Suprapubic skin (tissue), 4 donors: ENCODE measurements around the gene TFIP11. TPM values are rescaled to one million over a fixed set of nuclear protein-coding genes. Genes with fewer than 3 reads are reported as not detected.

Experiments
- DNase-seq, 2 donors: peaks; one replicate each; pipeline ENCODE4 v3.0.0-alpha.2; 2019; ENCODE audit warnings: low spot score in 2 of 2
- H3K27ac ChIP-seq: fragments of 200-600 bp; sonication (generic); one replicate; pipeline ENCODE4 v1.5.1; 2019
- H3K27me3 ChIP-seq: fragments of 200-600 bp; sonication (generic); one replicate; pipeline ENCODE4 v1.5.1; 2019
- H3K36me3 ChIP-seq: fragments of 200-600 bp; sonication (generic); one replicate; pipeline ENCODE4 v1.5.1; 2019
- H3K4me1 ChIP-seq: fragments of 200-600 bp; sonication (generic); one replicate; pipeline ENCODE4 v1.5.1; 2019
- H3K4me3 ChIP-seq: fragments of 200-600 bp; sonication (generic); one replicate; pipeline ENCODE4 v1.5.1; 2019; ENCODE audit warnings: mild to moderate bottlenecking
- H3K9me3 ChIP-seq: fragments of 200-600 bp; sonication (generic); one replicate; pipeline ENCODE4 v1.5.1; 2019
- CTCF ChIP-seq, 2 donors: fragments of 200-600 bp in 1 of 2; fragments of 450-650 bp in 1 of 2; sonication (generic) in 1 of 2; IDR thresholded peaks; one replicate each; pipeline ENCODE4 v1.5.1; 2016 to 2019; ENCODE audit warnings: antibody characterized with exemption in 2 of 2, mild to moderate bottlenecking in 1 of 2, moderate library complexity in 1 of 2
- EP300 ChIP-seq: sonication (generic); formaldehyde crosslinking; IDR thresholded peaks from one replicate; pipeline ENCODE4 v1.6.1; 2017; ENCODE audit warnings: antibody characterized with exemption
- POLR2A ChIP-seq, 2 donors: fragments of 450-650 bp; IDR thresholded peaks; one replicate each; pipeline ENCODE4 v1.6.1; 2017; ENCODE audit warnings: antibody characterized with exemption in 2 of 2, mild to moderate bottlenecking in 2 of 2, moderate library complexity in 2 of 2
- POLR2AphosphoS5 ChIP-seq, 3 donors: sonication (generic); formaldehyde crosslinking; IDR thresholded peaks; one replicate each; pipeline ENCODE4 v1.6.1; 2017; ENCODE audit warnings: antibody characterized with exemption in 3 of 3
- WGBS: methylation state at CpG from one replicate; pipeline ENCODE4 v1.1.5; 2018; 5-methylcytosine and 5-hydroxymethylcytosine counted together
- total RNA-seq, 4 donors: library from RNA; depleted of rRNA; stranded (reverse); fragments of >200 nt; gene quantifications; one replicate each; pipeline ENCODE4 v1.1.0, GENCODE V29; 2016

TFIP11 gene
- total RNA-seq, 4 donors from 2014 or later = 35.3 to 46.3 (median 37.5) TPM

- Histone ChIP-seq H3K9me3 (no peaks in the 10 kb centered on the region), H3K4me1 (peaks cover 17% of the 10 kb centered on the region), H3K27me3 (no peaks in the 10 kb centered on the region), H3K4me3 (no peak overlapping the region), H3K27ac (no peak overlapping the region), H3K36me3 (no peaks in the 10 kb centered on the region)
- TF ChIP-seq CTCF (IDR thresholded peaks at IDR 0.05) = no peak
- TF ChIP-seq EP300 = no peak
- TF ChIP-seq POLR2A (IDR thresholded peaks at IDR 0.05) = no peak
- no peak for TF ChIP-seq POLR2AphosphoS5 (IDR thresholded peaks at IDR 0.05)
- DNase-seq = no peak
- WGBS = 83% methylated on average over 11 of the region's 11 CpGs
Measured at GRCh38 chr22:26555478-26555877, 43.2 kb upstream of the TFIP11 start.

- WGBS = 76% methylated on average over 6 of the region's 6 CpGs
- no peak for TF ChIP-seq POLR2A (IDR thresholded peaks at IDR 0.05)
- no peak for TF ChIP-seq EP300
- no peak for TF ChIP-seq POLR2AphosphoS5 (IDR thresholded peaks at IDR 0.05)
- TF ChIP-seq CTCF (IDR thresholded peaks at IDR 0.05) = no peak
- Histone ChIP-seq H3K4me3 (no peak overlapping the region), H3K9me3 (no peaks in the 10 kb centered on the region), H3K27me3 (no peaks in the 10 kb centered on the region), H3K27ac (no peak overlapping the region), H3K36me3 (no peaks in the 10 kb centered on the region), H3K4me1 (peaks cover 22% of the 10 kb centered on the region)
- DNase-seq = no peak
Measured at GRCh38 chr22:26554956-26555355, 42.7 kb upstream of the TFIP11 start.

- no peak for TF ChIP-seq POLR2AphosphoS5 (IDR thresholded peaks at IDR 0.05)
- TF ChIP-seq POLR2A (IDR thresholded peaks at IDR 0.05) = no peak
- no peak for TF ChIP-seq EP300
- TF ChIP-seq CTCF (IDR thresholded peaks at IDR 0.05) = no peak
- Histone ChIP-seq H3K36me3 (no peaks in the 10 kb centered on the region), H3K9me3 (no peaks in the 10 kb centered on the region), H3K4me3 (no peak overlapping the region), H3K27ac (no peak overlapping the region), H3K27me3 (no peaks in the 10 kb centered on the region), H3K4me1 (peaks cover 34% of the 10 kb centered on the region)
- no peak for DNase-seq
- 41% methylated on average over 7 of the region's 7 CpGs for WGBS
Measured at GRCh38 chr22:26553056-26553752, 40.9 kb upstream of the TFIP11 start.

DNA sequence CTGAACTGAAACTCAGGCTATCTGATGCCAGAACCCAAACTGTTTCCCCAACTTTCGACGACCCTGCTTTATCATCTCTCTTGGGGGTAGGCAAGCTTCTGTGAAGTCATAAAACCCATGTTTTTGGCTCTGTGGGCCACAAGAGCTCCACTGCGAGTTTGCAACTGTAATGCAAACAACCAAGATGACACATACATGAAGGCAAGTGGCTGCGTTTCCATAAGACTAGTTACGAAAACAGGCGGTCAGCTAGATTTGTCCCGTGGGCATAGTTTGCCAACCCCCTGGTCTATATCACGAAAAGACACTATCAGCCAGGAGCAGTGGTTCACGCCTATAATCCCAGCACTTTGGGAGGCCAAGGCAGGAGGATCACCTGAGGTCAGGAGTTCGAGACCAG is 40.2 kb upstream of the TFIP11 start:
- H3K36me3 ChIP-seq = no peaks in the 10 kb centered on the region
- no peaks in the 10 kb centered on the region for H3K9me3 ChIP-seq
- DNase-seq = no peak
- TF ChIP-seq EP300 = no peak
- no peak for TF ChIP-seq POLR2A (IDR thresholded peaks at IDR 0.05)
- no peak for TF ChIP-seq CTCF (IDR thresholded peaks at IDR 0.05)
- TF ChIP-seq POLR2AphosphoS5 (IDR thresholded peaks at IDR 0.05) = no peak
- H3K27me3 ChIP-seq = no peaks in the 10 kb centered on the region
- WGBS = 81% methylated on average over 10 of the region's 10 CpGs
- H3K27ac ChIP-seq = no peak overlapping the region
- peaks cover 35% of the 10 kb centered on the region for H3K4me1 ChIP-seq
- no peak overlapping the region for H3K4me3 ChIP-seq

- H3K27me3 ChIP-seq = no peaks in the 10 kb centered on the region
- no peak for TF ChIP-seq POLR2A (IDR thresholded peaks at IDR 0.05)
- TF ChIP-seq CTCF (IDR thresholded peaks at IDR 0.05) = no peak
- TF ChIP-seq POLR2AphosphoS5 (IDR thresholded peaks at IDR 0.05) = no peak
- 92% methylated on average over 2 of the region's 2 CpGs for WGBS
- DNase-seq = no peak
- H3K27ac ChIP-seq = no peak overlapping the region
- H3K4me3 ChIP-seq = no peak overlapping the region
- no peaks in the 10 kb centered on the region for H3K9me3 ChIP-seq
- H3K4me1 ChIP-seq = peaks cover 42% of the 10 kb centered on the region
- no peaks in the 10 kb centered on the region for H3K36me3 ChIP-seq
Measured at GRCh38 chr22:26551568-26551967, 39.3 kb upstream of the TFIP11 start.
